GM12878 (cell line): ENCODE data around the gene ENOX1. TPM values are rescaled to one million over a fixed set of nuclear protein-coding genes. Genes with fewer than 3 reads are reported as not detected.

ENCODE experiments used
- ATAC-seq: fragments of 200-7000 bp; cut with Tn5 transposase; 3 replicates; pipeline ENCODE4 v1.9.1; 2020; ENCODE audit warnings: mild to moderate bottlenecking, moderate library complexity
- BruUV-seq: library from RNA; stranded (reverse); fragments of 400-500 nt; replicated peaks from 2 replicates; lab custom pipeline; 2021; lab: Mats Ljungman, UMichigan
- CTCF ChIA-PET: fragments of 300-600 bp; sonication (Branson Sonifier 250); formaldehyde crosslinking; extraction: SDS; loops from one replicate; lab custom pipeline; 2021; ENCODE audit warnings: inconsistent platforms; lab: Yijun Ruan, JAX
- POLR2A ChIA-PET: fragments of 350-600 bp; formaldehyde crosslinking; extraction: SDS; loops from one replicate; lab custom pipeline; 2021; ENCODE audit warnings: inconsistent platforms; lab: Charles Lee
- RAD21 ChIA-PET: fragments of 300-600 bp; sonication (Branson Sonifier 250); formaldehyde crosslinking; loops from one replicate; lab custom pipeline; 2023; ENCODE audit warnings: antibody characterized with exemption; ENCODE audit not compliant: unreplicated experiment; lab: Charles Lee
- SMC1A ChIA-PET: fragments of 300-600 bp; sonication (Branson Sonifier 250); formaldehyde crosslinking; loops from one replicate; lab custom pipeline; 2023; ENCODE audit not compliant: unreplicated experiment, uncharacterized antibody; lab: Charles Lee
- DNase-seq: peaks from one replicate; pipeline ENCODE4 v3.0.0-alpha.2; 2011; ENCODE audit warnings: low read depth, low spot score
- FAIRE-seq: peaks from 3 replicates; lab custom pipeline; 2011; peaks lifted over from hg19 to GRCh38; lab: Jason Lieb, UNC
- H2AFZ ChIP-seq: 2 replicates; pipeline ENCODE4 v1.6.0; 2011; ENCODE audit warnings: low read depth, low read length, control low read depth; ENCODE audit not compliant: control insufficient read depth
- H3K27ac ChIP-seq: 2 replicates; pipeline ENCODE4 v1.5.1; 2011; ENCODE audit warnings: control low read depth; ENCODE audit not compliant: control insufficient read depth, insufficient read depth
- H3K27me3 ChIP-seq, 2 experiments: replicated peaks in 1 of 2; 2 replicates each; pipeline versions ENCODE4 v1.6.0 to v1.6.1; 2011; ENCODE audit warnings: low read length in 1 of 2; ENCODE audit not compliant: control insufficient read depth in 2 of 2, insufficient read depth in 2 of 2
- H3K36me3 ChIP-seq, 2 experiments: 2 replicates each; pipeline ENCODE4 v1.5.1; 2011; ENCODE audit warnings: low read length in 1 of 2; ENCODE audit not compliant: control insufficient read depth in 2 of 2, insufficient read depth in 2 of 2
- H3K4me1 ChIP-seq: 2 replicates; pipeline ENCODE4 v1.6.1; 2011; ENCODE audit warnings: mild to moderate bottlenecking, low read length, moderate library complexity, mixed read lengths; ENCODE audit not compliant: control insufficient read depth, insufficient read depth
- H3K4me2 ChIP-seq: 2 replicates; pipeline ENCODE4 v1.6.0; 2011; ENCODE audit warnings: control low read depth; ENCODE audit not compliant: control insufficient read depth, insufficient read depth
- H3K4me3 ChIP-seq: fragments of 200-600 bp; sonication (generic); 2 replicates; pipeline ENCODE4 v1.5.1; 2016
- H3K79me2 ChIP-seq: 2 replicates; pipeline ENCODE4 v1.6.0; 2011; ENCODE audit warnings: low read length; ENCODE audit not compliant: control insufficient read depth, insufficient read depth
- H3K9ac ChIP-seq: 2 replicates; pipeline ENCODE4 v1.8.0; 2011; ENCODE audit warnings: low read length, control low read depth, mixed read lengths; ENCODE audit not compliant: control insufficient read depth, insufficient read depth
- H3K9me3 ChIP-seq: replicated peaks from 3 replicates; pipeline ENCODE4 v1.5.1; 2011; ENCODE audit warnings: mild to moderate bottlenecking, low read length; ENCODE audit not compliant: control insufficient read depth, insufficient read depth
- H4K20me1 ChIP-seq: 2 replicates; pipeline ENCODE4 v1.6.0; 2011; ENCODE audit not compliant: control insufficient read depth, insufficient read depth
- ATF7 ChIP-seq: fragments of 450-650 bp; IDR thresholded peaks from 2 replicates; pipeline ENCODE4 v1.6.1; 2016; ENCODE audit warnings: low read depth, mild to moderate bottlenecking
- PRDM15 ChIP-seq: fragments of 450-650 bp; formaldehyde crosslinking; IDR thresholded peaks from 2 replicates; pipeline ENCODE4 v1.4.0; 2020; ENCODE audit warnings: mild to moderate bottlenecking, moderate library complexity
- RAD51 ChIP-seq: fragments of 450-650 bp; IDR thresholded peaks from 2 replicates; pipeline ENCODE4 v1.6.1; 2016; ENCODE audit warnings: moderate library complexity, mild to moderate bottlenecking, inconsistent platforms
- STAT3 ChIP-seq: IDR thresholded peaks from 2 replicates; pipeline ENCODE4 v1.6.1; 2011; ENCODE audit warnings: low read depth, low read length, improper control_type of control experiment
- WGBS: methylation state at CpG from one replicate; pipeline ENCODE4 v1.1.6; 2016; ENCODE audit warnings: low lambda C conversion rate; ENCODE audit not compliant: insufficient replicate concordance, insufficient coverage; ENCODE audit errors: missing lambda C conversion rate; 5-methylcytosine and 5-hydroxymethylcytosine counted together
- in situ Hi-C: fragments of 300-500 bp; cut with MboI; formaldehyde crosslinking; loops from 9 replicates; pipeline ENCODE4 v1.14.3; 2018; ENCODE audit warnings: mixed read lengths
- intact Hi-C: fragments of 100-400 bp; cut with micrococcal nuclease; formaldehyde crosslinking; loops from one replicate; pipeline ENCODE4 v1.14.2; 2022; ENCODE audit not compliant: unreplicated experiment
- polyA plus RNA-seq, 11 experiments: library from polyadenylated mRNA; depleted of rRNA in 4 of 11; unstranded in 6 of 11; stranded (reverse) in 5 of 11; fragments of >200 nt; fragmentation: Nextera tagmentation in 4 of 11; fragmentation: Illumina TruSeq in 1 of 11; extraction: Ambion mirVana in 4 of 11; extraction: Trizol in 1 of 11; gene quantifications; 1 replicate in 1 of 11; 2 replicates in 10 of 11; pipeline versions ENCODE4 v1.2.1 to v1.2.3, GENCODE V29; 2011 to 2016; ENCODE audit warnings: inconsistent platforms in 2 of 11, missing spikeins in 2 of 11, low read depth in 1 of 11
- total RNA-seq, 4 experiments: library from RNA; depleted of rRNA in 3 of 4; stranded (reverse); fragments of >200 nt in 3 of 4; fragmentation: Illumina TruSeq in 1 of 4; extraction: Trizol in 1 of 4; gene quantifications; 2 replicates each; pipeline versions ENCODE4 v1.2.1 to v1.2.3, GENCODE V29; 2013 to 2021

Gene ENOX1
- total and polyA plus RNA-seq, 10 of the 15 experiments (the other 5 are each of a cell fraction or from before 2014, with no cell fraction given), result 0.11 to 0.26 (median 0.15) TPM

GRCh38 chr13:43244481-43244880 is 542.3 kb downstream of the ENOX1 start:
- DNase-seq (no peak), ATAC-seq (peak; percentile 67), FAIRE-seq (no peak)
- ChIA-PET POLR2A (interaction anchor here (0.6 kb wide), 1 partner anchor 247 kb away, joined by 4 read pairs; no protein-coding TSS in a partner anchor), SMC1A (no interaction called here), RAD21 (no interaction called here), CTCF (interaction anchor here (0.7 kb wide), 1 partner anchor 511 kb away, joined by 3 read pairs; no protein-coding TSS in a partner anchor)
- Histone ChIP-seq H3K79me2 (no peaks in the 10 kb centered on the region), H3K4me2 (no peak overlapping the region), H2AFZ (no peak overlapping the region), H3K4me1 (peaks cover 17% of the 10 kb centered on the region), H3K27me3 (no peaks in the 10 kb centered on the region), H3K9ac (no peak overlapping the region), H3K9me3 (no peaks in the 10 kb centered on the region), H4K20me1 (no peaks in the 10 kb centered on the region), H3K27ac (no peak overlapping the region), H3K36me3 (no peaks in the 10 kb centered on the region), H3K4me3 (no peak overlapping the region)
- in situ Hi-C loops, result no loop called here
- intact Hi-C loops, result no loop called here
- 34% methylated on average over 5 of the region's 5 CpGs for WGBS
- TF ChIP-seq PRDM15 (CRISPR knock-in tag) (no peak), RAD51 (0 out of 2 replicates have a peak, but pooled peaks have one; percentile 36), ATF7 (peak; percentile 29; the same call in 1 of the 2 replicates), STAT3 (no peak)
- BruUV-seq, result no TSS peak
